Activated CD8-positive, alpha-beta memory T cell treated with anti-CD3 and anti-CD28 coated beads, Interleukin-2, amount 50 U/mL, for 1 hour (primary cell): ENCODE measurements around the gene OR2F1.

Source experiments
- DNase-seq: peaks from one replicate; pipeline ENCODE4 v3.0.0-alpha.2; 2020; ENCODE audit errors: extremely low read depth

Gene OR2F1, protein sequence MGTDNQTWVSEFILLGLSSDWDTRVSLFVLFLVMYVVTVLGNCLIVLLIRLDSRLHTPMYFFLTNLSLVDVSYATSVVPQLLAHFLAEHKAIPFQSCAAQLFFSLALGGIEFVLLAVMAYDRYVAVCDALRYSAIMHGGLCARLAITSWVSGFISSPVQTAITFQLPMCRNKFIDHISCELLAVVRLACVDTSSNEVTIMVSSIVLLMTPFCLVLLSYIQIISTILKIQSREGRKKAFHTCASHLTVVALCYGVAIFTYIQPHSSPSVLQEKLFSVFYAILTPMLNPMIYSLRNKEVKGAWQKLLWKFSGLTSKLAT

DNA sequence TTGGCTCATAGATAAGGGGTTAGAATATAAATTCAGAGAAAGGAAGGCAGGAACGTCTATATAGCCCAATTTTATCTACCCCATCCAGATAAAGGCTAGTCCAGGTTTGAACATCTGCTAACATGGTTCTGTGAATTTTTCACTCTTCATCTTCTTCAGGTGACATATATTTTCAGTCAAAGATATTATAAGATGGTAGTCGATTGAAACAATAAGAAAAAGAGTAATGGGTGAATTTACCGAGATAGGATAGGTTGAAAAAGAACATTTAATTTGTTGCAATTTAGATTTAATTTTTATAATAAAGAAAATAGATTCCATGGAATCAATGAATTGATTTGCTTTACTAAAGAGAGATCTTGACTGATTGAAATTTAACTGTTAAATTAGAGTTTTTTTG is at the start of gene OR2F1:
TSS of gene OR2F1 (plus strand) at position 301 of the 400 bp plus-strand sequence. CDS start 5,127 bp downstream, outside the sequence.
- DNase-seq: no peak

DNA sequence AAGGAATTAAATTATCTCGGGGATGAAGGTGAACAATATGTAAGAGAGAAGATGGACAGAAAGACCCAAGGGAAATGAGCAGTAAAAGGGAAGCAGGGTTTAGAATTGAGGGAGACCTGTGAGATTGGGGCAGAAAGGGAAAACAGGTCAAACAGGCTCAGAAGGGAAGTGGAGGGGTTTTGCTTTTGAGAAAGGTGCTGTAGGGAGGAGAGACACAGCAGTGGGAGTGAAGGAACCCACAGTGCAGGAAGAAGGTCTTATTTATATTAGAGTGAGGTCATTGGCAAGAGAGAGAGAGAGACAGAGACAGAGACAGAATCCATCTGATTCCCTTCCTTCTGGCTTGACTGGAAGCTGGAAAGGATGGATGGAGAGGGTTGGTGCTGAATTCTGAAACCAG is 49.1 kb upstream of the OR2F1 start:
- DNase-seq: no peak

DNA sequence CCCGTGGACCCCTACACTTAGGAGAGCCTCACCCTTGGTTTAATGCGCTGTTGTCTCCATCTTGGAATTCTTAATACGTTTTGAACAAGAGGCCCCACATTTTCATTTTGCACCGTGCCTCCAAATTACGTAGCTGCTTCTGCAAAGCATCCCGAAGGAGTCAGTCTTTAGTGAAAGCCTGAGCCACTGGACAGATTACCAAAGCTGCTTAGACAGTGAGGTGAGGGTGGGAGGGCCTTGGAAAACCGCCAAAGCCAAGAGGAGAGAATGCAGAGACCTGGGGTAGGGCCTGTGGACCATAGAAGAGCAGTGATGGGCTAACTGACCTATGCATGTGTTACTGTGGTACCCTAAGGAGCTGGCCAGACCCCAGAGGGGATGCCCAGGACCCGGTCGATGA is 48.5 kb upstream of the OR2F1 start:
- no peak for DNase-seq

DNA sequence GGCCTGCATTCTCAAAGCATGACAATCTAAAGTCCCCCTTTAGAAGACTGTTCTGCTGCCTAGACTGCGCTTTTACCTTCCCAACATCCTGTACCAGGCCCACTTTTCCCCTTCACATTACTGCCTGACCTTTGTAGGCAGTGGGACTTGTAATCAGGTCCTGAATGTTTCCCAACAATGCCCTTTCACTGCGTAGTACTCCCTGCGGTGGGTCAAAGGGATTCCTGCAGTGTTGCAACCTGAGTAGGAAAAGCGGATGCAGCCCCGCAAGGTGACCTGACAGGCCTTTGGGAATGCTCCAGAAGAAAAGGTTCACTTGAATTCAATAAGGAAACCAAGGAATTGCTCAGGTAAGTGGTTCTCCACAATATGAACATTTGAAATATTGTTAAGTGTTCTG is 47.7 kb upstream of the OR2F1 start:
- no peak for DNase-seq

DNA sequence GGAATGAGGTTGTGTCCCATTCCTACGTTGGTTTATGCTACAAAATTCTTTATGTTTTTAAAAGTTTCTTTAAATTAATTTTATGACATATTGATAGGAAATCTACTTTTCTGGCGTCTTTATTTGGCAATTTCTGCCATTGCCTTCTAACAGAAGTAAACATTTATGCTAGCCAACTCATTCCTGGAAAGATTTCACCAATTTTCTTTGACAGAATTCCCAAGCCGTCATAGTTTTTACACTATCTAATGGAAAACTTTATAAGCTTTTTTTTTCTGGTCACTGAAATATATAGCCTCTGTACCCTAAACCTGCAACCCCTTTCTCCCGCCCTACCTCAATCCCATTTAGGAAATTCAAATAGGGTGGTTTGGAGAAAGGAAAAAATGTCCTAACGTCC is 46.5 kb upstream of the OR2F1 start:
- no peak for DNase-seq

DNA sequence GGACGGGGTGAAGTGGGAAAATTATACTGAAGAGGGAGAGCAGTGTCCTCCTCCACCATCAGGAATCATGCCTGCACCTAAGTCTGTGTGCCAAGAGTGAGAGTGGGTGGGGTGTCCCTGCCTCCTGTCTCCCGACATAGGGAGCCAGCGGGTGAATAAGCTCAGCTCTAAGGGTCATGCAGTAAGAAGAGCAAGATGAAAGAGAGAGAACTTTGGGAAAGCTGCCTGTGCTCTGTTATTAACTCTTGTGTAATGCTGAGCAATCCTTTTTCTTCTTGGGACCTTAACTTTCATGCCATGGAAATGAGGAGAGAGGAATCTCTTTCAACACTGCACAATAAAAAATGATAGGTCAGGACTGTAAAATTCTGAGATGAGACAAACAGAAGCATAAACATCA is 44.8 kb upstream of the OR2F1 start:
- DNase-seq: no peak

DNA sequence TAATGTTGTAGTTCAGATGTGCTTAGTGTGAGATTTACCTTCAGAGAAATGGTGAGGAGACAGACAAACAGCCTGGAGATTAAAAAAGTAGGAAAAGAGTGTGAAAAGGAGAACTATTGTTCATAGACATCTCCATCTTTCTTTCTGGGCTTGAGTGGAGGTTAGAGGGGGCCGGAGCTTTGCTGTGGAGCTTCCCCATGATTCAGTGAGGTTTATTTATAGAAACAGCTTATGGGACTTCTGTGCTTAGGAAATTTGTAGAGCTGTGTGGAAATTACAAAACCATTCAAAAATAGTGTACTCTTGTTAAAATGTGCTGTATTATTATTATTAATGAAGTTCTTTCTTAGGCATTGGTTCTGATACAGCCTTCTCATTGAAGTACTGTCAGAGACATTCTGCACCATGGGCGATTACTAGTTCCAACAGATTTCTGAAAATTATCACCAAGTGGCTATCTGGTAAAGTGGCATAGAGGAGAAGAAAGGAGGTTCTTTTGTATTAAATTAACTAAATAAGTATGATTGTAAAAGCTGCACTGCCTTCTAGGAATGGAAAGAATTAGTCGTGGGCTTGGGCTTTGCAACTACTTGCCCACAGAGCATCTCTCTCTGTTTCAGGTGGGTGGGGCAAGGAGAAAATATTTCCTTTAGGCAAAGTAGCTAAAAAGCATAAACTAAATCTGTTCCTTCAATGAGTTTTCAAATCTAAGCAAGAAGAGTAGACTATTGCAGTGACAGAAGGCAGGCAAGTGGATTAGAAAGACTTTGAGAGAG is 44.0 kb upstream of the OR2F1 start:
- no peak for DNase-seq

DNA sequence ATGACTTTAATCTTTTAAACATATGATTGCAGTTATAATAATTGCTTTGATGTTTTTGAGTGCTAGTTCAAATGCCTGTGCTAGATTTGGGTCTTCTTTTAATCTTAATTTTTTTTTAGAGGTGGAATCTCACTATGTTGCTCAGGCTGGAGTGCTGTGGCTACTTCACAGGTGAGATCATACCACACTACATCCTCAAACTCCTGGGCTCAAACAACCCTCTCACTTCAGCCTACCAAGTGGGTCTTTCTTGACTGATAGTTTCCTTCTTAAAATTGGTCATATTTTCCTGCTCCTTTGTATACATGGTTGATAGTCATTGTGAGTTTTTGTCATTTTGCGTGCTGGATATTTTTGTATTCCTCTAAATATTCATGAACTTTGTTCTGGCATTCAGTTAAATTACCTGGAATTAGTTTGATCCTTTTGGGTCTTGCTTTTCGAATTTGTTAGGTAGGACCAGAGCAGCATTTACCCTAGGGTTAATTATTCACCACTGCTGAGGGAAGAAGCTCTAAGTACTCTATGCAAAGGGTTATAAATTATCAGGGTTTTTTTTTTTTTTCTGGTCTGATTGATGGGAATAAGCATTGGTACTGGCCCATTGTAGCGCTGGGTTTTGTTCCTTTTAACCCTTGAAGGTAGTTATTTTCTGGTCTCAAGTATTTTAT is 40.6 kb upstream of the OR2F1 start:
- DNase-seq: no peak

DNA sequence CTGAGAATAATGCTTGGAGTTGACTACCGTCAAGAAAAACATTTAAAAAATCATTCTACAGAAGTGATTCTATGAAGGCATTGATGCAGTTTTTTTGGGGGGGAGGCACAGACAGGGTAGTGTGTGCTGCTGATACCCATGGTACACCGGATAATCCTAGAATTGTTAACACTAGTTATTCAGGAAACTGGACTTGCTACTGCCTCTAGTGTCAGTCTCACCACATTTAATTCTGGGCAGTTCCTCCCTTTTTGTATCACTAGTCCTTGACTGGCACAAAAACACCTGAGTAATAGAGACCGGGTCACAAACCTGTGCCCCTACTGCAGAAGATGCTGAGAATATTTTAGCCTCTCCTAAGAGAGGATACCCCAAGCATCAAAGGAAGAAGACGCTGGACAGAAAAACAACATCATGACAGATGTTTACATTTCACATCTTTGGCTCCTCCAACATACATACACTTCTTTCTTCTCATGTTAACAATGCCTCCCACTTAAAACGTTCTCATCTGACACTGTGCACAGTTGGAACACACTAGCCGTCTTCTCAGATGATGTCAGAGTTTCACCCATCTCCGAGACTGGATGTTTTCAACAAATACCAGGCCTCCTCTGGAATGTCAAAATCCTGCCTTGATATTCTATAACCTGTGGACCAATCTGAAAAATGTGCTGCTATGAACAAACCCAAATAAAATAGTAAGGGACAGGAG is 39.5 kb upstream of the OR2F1 start:
- no peak for DNase-seq

DNA sequence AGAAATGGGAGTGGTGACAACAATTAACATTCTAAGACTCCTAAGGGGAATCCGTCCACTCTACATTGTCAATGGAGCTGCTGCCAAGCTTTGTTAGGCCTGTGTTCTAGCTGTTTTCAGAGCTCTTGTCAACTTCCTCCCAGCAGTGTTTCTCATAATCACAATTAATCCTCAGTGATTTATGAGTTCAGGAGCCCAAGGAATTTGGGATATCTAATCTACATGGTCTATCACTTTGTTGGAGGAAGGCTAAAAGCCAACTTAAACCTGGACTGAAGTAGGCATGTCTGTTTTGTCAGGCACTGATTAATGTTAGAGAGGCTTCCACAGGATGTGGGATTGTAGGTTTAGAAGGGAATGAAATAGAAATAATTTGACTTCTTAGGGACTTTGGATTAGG is 29.8 kb upstream of the OR2F1 start:
- DNase-seq: no peak

DNA sequence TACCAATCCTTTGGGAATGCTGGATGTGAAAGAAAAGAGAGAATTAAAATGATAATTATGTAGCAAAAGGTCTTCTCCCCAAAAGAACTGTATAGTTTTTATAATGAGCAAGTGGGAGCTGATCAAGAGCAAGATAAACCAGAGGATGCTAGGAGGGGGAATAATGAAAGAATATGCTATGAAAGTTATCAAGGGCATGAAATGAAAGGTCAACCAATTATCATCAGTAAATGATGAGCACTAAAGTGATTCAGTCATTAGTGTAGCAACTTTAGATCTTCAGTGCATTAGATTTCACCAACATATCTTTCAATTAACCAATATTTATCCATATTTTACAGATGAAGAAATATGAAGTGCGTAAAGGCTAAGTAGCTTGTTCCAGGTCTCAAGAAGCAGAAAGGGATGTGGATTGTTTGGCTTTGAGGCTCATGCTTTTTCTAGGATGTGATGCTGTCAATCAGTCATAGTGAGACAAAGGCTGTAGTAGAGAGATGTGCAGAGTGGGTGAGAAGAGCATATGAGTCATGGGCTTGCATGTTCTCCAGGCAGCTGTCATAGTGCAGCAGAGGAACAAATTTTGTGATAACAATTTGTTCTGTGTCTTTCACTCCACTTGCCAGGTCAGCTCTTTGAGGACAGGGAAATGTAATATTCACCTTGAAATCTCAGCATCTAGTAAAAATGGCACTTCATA is 25.3 kb upstream of the OR2F1 start:
- DNase-seq: no peak

DNA sequence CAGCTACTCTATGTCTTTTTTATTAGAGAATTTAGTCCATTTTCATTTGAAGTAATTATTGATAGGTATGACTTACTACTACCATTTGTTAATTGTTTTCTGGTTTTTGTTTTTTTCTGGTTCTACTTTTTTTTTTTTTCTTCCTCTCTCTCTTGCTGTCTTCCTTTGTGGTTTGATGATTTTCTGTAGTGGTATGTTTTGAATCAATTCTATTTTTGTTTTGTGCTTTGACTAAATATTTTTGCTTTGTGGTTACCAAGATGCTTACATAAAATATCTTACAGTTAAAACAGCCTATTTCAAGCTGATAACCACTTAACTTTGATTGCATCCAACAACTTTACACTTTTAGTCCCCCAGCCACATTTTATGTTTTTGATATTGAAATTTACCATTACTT is 22.9 kb upstream of the OR2F1 start:
- no peak for DNase-seq

DNA sequence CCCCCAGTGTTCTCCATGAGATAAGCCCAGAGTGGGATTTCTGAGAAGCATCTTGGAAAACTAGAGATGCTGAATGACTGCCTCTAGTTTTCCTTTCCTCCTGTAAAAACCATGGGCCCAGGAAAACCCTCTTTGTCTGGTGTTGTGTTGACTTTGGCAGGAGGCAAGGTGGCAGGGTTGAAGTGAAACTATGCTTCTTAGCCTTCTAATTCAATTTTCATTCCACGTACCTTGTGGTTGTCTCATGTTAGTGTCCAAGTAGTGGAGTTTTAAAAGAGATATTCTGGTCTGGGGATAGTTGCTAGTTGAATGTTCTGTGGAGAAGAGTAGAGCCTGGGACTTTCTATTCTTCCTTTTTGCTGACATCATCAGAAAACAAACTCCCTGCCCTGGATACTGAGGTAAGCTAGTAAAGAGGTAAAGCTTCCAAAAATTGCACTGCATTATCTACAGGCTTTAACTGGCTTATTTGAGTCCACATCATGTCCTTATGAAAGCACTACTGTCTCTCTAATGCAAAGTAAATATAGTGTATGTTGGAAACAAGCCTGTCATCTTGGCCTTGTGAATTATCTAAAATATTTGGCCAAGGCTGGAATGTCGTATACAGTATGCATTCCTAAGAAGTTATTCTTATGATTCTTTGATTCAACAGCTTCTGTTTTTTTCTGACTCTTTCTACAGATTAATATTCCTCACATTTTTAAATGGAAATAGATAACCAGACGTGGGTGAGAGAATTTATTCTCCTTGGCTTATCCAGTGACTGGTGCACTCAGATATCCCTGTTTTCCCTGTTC is 19.9 kb upstream of the OR2F1 start, which contains the start of gene OR2F2:
TSS of gene OR2F2 (plus strand) at position 708 of the 800 bp plus-strand sequence. CDS start at position 708, 0 bp downstream.
- DNase-seq: no peak

DNA sequence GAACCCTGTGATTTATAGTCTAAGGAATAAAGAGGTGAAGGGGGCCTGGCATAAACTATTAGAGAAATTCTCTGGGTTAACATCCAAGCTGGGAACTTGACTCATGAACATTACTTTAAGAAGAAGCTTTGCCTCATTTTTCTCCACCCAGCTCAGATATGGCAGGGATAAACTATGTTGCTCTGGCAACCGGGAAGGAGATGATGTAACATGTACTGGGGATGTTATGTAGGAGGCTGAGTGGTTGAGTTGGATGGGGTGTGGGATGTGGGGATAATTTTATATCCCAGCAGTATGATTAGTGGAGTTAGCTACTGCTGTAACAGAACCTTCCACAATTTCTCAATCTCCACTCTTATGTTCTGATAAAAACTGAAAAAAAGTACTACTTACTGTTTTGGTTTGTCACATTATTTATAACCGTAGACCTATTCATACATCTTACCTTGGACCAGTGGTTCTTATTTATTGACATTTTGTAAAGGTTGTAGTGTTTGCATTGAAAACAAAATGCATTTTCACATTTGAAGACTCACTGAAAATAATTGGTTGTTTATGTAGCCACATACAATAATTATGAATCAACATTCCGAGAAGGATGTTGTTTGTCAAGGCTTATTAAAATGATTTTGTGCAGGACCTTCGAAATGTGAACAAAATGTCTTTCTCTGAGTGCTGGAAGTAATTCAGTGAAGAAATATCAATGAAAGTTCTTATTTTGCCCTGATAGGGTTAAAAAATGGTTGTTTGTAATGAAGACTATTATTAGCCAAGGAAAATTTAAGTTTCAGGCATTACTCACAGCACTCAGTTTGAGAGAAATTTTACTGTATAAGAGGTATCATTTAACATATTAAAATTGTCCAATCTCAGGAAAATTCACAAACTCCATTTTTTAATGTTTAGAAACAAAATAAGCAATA is 18.3 kb upstream of the OR2F1 start:
- DNase-seq: no peak

DNA sequence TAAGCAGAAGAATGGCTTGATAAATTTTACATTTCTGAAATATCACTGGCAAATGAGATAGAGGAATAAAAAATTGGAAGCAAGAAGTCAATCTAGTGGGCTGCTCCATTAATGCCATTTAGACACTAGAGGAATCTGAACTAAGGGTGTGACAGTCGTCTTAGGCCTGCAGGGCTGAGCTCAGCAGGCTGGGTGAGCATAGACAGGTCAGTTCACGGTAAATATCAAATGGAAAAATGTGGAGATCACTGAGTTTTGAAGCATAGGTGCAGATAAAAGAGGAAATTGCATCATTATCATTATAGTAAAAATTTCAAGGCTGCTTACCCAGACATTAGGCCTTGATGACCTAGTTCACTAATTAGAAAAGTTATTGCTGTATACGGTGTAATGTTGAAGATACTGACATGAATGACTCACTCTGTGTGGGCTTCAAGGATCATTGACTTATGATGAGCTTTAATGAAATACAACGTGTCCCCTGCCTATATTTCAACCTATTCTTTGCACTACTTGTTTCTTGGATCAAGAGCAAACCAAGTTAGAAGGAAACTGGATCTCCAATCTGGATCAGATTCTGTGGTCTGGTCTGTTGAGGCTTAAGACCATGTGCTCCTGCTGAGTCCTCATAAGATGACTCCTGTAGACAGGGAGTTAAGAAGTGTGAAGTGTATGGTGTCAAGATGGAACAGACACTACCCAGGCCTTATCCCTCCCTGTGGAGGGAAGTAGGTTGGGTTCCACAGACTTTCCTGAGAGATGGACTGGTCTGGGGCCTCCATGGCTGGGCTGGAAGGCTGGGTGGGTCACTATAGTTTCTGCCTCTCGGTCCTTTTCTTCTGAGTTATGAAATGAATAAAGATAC is 16.0 kb upstream of the OR2F1 start:
- no peak for DNase-seq

DNA sequence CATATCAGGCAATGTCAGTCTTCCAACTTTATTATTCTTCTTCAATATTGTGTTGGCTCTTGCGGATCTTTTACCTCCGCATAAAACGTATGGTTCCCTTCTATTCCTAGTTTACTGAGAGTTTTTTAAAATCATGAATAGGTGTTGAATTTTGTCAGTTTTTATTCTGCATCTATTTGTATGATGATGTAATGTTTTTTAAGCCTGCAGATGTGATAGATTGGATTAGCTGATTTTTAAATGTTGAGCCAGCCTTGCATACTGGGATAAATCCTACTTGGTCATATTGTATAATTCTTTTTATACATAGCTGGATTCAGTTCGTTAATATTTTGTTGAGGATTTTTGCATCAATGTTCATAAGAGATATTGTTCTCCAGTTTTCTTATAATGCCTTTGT is 9.2 kb upstream of the OR2F1 start:
- DNase-seq: no peak

DNA sequence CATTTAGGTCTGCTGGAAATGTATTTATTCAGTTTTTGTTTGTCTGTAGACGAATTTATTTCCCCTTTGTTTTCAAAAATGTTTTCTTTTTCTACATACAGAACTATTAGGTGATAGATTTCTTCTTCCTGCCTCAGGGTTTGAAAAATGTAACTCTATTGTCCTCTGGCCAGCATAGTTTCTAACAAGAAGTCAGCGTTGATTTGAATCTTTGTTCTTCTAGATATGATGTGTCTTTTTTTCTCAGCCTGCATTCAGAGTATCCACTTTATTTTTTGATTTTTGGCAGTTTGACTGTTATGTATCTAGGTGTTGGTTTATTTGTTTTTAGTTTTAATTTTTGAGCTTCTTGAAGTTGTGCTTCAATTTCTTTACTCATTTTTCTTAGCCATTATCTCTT is 7.5 kb upstream of the OR2F1 start:
- DNase-seq: no peak

DNA sequence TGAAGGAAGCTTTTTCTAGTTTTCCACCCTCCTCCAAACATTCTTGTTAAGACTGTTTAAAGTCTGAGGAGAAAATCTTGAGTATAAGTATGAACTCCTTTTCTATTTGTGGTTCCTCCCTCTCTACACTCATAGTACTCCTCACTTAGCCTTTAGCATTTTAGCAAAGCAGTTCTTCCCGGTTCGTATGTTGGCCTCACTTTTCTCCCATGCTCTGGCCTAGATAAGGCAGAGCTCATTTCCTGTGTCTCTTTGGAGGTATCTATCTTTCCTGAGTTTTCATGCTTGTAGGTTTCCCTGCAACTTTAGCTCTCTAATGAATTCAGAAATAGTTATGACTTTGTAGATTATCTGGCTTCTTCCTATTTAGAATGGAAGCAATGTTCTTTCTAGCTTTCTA is 5.9 kb upstream of the OR2F1 start:
- no peak for DNase-seq

DNA sequence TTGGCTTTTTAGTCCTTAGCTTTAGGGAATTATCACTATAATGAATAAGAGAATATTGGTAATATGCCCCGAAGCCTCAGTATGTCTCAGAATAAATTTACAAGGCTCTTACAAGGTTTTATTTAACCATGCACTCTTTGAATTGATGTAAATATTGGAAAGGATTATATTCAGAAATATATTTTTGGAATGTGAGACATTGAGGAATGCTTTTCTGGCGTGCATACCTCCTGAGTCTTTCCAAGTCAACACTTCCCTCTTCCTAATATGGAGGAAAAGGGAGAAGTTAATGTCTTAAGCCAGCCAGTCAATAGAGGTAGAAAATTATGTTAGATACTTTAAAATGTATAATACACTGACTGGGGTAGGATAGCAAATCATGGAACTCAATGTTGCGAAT is 1.2 kb upstream of the OR2F1 start:
- no peak for DNase-seq
